SK-N-SH treated with all-trans-retinoic acid at 6 μM for 48 hours (cell line): ENCODE measurements around the gene TUBA1C.
"Not testable (repeated sequence)": the region's sequence is repeated elsewhere in the genome, so short reads cannot be mapped to it uniquely, and the experiment has no call there.

Experiments used
- CSRNP3 ChIP-seq: fragments of 250-450 bp; sonication (Bioruptor Pico); IDR thresholded peaks from 2 replicates; pipeline ENCODE4 v1.5.1; 2021; ENCODE audit warnings: mild to moderate bottlenecking, moderate library complexity
- PPARA ChIP-seq: fragments of 250-450 bp; sonication (Bioruptor Pico); IDR thresholded peaks from 2 replicates; pipeline ENCODE4 v1.5.0; 2020; ENCODE audit warnings: mild to moderate bottlenecking, borderline replicate concordance
- RARB ChIP-seq: fragments of 250-450 bp; sonication (Bioruptor Pico); IDR thresholded peaks from 2 replicates; pipeline ENCODE4 v1.8.0; 2021; ENCODE audit warnings: mild to moderate bottlenecking, moderate library complexity

GRCh38 chr12:49280545-49280944 is 15.7 kb downstream of the TUBA1C start:
- TF ChIP-seq PPARA, CSRNP3, RARB (CRISPR knock-in tag): not testable (repeated sequence)
